H9 (cell line): ENCODE data around the gene MMD2. TPM values are rescaled to one million over a fixed set of nuclear protein-coding genes. Genes with fewer than 3 reads are reported as not detected.

Experiments
- DNase-seq: peaks from one replicate; pipeline ENCODE4 v3.0.0-alpha.2; 2017
- H2AFZ ChIP-seq: one replicate; pipeline ENCODE4 v1.6.1; 2013; ENCODE audit warnings: mild to moderate bottlenecking, low read length, control low read depth, moderate library complexity
- H2AK5ac ChIP-seq: 2 replicates; pipeline ENCODE4 v1.6.1; 2013; ENCODE audit warnings: low read length, control low read depth, mixed read lengths; ENCODE audit not compliant: insufficient read length
- H2BK120ac ChIP-seq: one replicate; pipeline ENCODE4 v1.6.1; 2013; ENCODE audit warnings: low read depth, mild to moderate bottlenecking, low read length, control low read depth, inconsistent platforms; ENCODE audit not compliant: poor library complexity, severe bottlenecking
- H2BK12ac ChIP-seq: 2 replicates; pipeline ENCODE4 v1.6.1; 2013; ENCODE audit warnings: low read length, control low read depth, mixed read lengths, low read depth; ENCODE audit not compliant: insufficient read length
- H2BK15ac ChIP-seq: 2 replicates; pipeline ENCODE4 v1.6.1; 2013; ENCODE audit warnings: low read depth, low read length, control low read depth
- H2BK20ac ChIP-seq: one replicate; pipeline ENCODE4 v1.6.1; 2013; ENCODE audit warnings: low read depth, mild to moderate bottlenecking, low read length, control low read depth, inconsistent platforms; ENCODE audit not compliant: poor library complexity, severe bottlenecking
- H2BK5ac ChIP-seq: 2 replicates; pipeline ENCODE4 v1.6.1; 2013; ENCODE audit warnings: low read length, control low read depth, mixed read lengths; ENCODE audit not compliant: insufficient read length
- H3K14ac ChIP-seq: 2 replicates; pipeline ENCODE4 v1.6.1; 2013; ENCODE audit warnings: low read length, control low read depth; ENCODE audit not compliant: insufficient read depth
- H3K18ac ChIP-seq: 2 replicates; pipeline ENCODE4 v1.6.1; 2013; ENCODE audit warnings: low read depth, mild to moderate bottlenecking, mixed read lengths, low read length, control low read depth; ENCODE audit not compliant: insufficient read length
- H3K23ac ChIP-seq: 2 replicates; pipeline ENCODE4 v1.6.1; 2013; ENCODE audit warnings: low read length, control low read depth, mixed read lengths, low read depth; ENCODE audit not compliant: insufficient read length
- H3K23me2 ChIP-seq: 2 replicates; pipeline ENCODE4 v1.6.1; 2013; ENCODE audit warnings: low read depth, mild to moderate bottlenecking, mixed read lengths, low read length, control low read depth; ENCODE audit not compliant: insufficient read length, poor library complexity, severe bottlenecking
- H3K27ac ChIP-seq: 2 replicates; pipeline ENCODE4 v1.5.1; 2013; ENCODE audit warnings: low read length, control low read depth, mixed read lengths, low read depth; ENCODE audit not compliant: insufficient read length
- H3K27me3 ChIP-seq: 2 replicates; pipeline ENCODE4 v1.6.1; 2013; ENCODE audit warnings: low read length, control low read depth, inconsistent platforms; ENCODE audit not compliant: insufficient read depth
- H3K4ac ChIP-seq: 2 replicates; pipeline ENCODE4 v1.6.1; 2013; ENCODE audit warnings: low read depth, mild to moderate bottlenecking, control low read depth, inconsistent platforms, low read length, moderate library complexity
- H3K4me1 ChIP-seq: 2 replicates; pipeline ENCODE4 v1.6.1; 2013; ENCODE audit warnings: low read length, control low read depth, inconsistent platforms; ENCODE audit not compliant: insufficient read depth
- H3K4me2 ChIP-seq: 2 replicates; pipeline ENCODE4 v1.6.1; 2013; ENCODE audit warnings: low read length, control low read depth, mixed read lengths; ENCODE audit not compliant: insufficient read length, insufficient read depth
- H3K56ac ChIP-seq: 2 replicates; pipeline ENCODE4 v1.6.1; 2013; ENCODE audit warnings: low read depth, mild to moderate bottlenecking, mixed read lengths, low read length, control low read depth; ENCODE audit not compliant: insufficient read length
- H3K79me1 ChIP-seq: 2 replicates; pipeline ENCODE4 v1.6.1; 2013; ENCODE audit warnings: low read depth, mild to moderate bottlenecking, moderate library complexity, low read length, control low read depth, inconsistent platforms; ENCODE audit not compliant: insufficient read depth, poor library complexity, severe bottlenecking
- H3K79me2 ChIP-seq: 2 replicates; pipeline ENCODE4 v1.6.1; 2013; ENCODE audit warnings: low read length, control low read depth, inconsistent platforms; ENCODE audit not compliant: insufficient read depth
- H3K9ac ChIP-seq: 2 replicates; pipeline ENCODE4 v1.6.1; 2013; ENCODE audit warnings: low read length, control low read depth, mixed read lengths; ENCODE audit not compliant: insufficient read length; ENCODE audit errors: extremely low read depth
- H3K9me3 ChIP-seq: one replicate; pipeline ENCODE4 v1.6.1; 2013; ENCODE audit warnings: low read depth, low read length, inconsistent platforms; ENCODE audit not compliant: control insufficient read depth
- H3T11ph ChIP-seq: one replicate; pipeline ENCODE4 v1.6.1; 2013; ENCODE audit warnings: mild to moderate bottlenecking, low read length, control low read depth, inconsistent platforms
- H4K20me1 ChIP-seq: one replicate; pipeline ENCODE4 v1.6.1; 2013; ENCODE audit not compliant: control insufficient read depth, insufficient read length, insufficient read depth
- H4K5ac ChIP-seq: 2 replicates; pipeline ENCODE4 v1.6.1; 2013; ENCODE audit warnings: low read depth, mild to moderate bottlenecking, mixed read lengths, low read length, control low read depth; ENCODE audit not compliant: insufficient read length
- H4K8ac ChIP-seq: replicated peaks from 2 replicates; pipeline ENCODE4 v1.6.1; 2013; ENCODE audit warnings: low read length, control low read depth, mixed read lengths, low read depth; ENCODE audit not compliant: insufficient read length
- H4K91ac ChIP-seq: 2 replicates; pipeline ENCODE4 v1.6.1; 2013; ENCODE audit warnings: low read depth, mild to moderate bottlenecking, moderate library complexity, mixed read lengths, low read length, control low read depth; ENCODE audit not compliant: insufficient read length
- H3K27ac Mint-ChIP-seq, 3 experiments: 2 replicates in 2 of 3; 3 replicates in 1 of 3; pipeline ENCODE4 v1.8.0; 2020 to 2021; ENCODE audit warnings: mixed read lengths in 3 of 3, mild to moderate bottlenecking in 1 of 3, moderate library complexity in 1 of 3
- H3K27me3 Mint-ChIP-seq: 2 replicates; pipeline ENCODE4 v1.8.0; 2021; ENCODE audit warnings: low read depth, mild to moderate bottlenecking, moderate library complexity, mixed read lengths
- H3K36me3 Mint-ChIP-seq, 3 experiments: 2 replicates in 2 of 3; 3 replicates in 1 of 3; pipeline ENCODE4 v1.8.0; 2020 to 2021; ENCODE audit warnings: low read depth in 3 of 3, mixed read lengths in 3 of 3; ENCODE audit not compliant: insufficient read depth in 1 of 3
- H3K4me1 Mint-ChIP-seq, 2 experiments: 2 replicates each; pipeline ENCODE4 v1.8.0; 2020; ENCODE audit warnings: mixed read lengths in 2 of 2
- H3K4me3 Mint-ChIP-seq, 2 experiments: 2 replicates in 1 of 2; 3 replicates in 1 of 2; pipeline ENCODE4 v1.8.0; 2020 to 2021; ENCODE audit warnings: mild to moderate bottlenecking in 2 of 2, mixed read lengths in 2 of 2, moderate library complexity in 1 of 2
- H3K9me3 Mint-ChIP-seq, 2 experiments: 2 replicates in 1 of 2; 3 replicates in 1 of 2; pipeline ENCODE4 v1.8.0; 2020; ENCODE audit warnings: mild to moderate bottlenecking in 2 of 2, mixed read lengths in 2 of 2, moderate library complexity in 1 of 2
- WGBS: extraction: QIAGEN DNeasy Blood & Tissue Kit; methylation state at CpG from one replicate; pipeline ENCODE4 v1.1.7; 2013; ENCODE audit warnings: missing lambda C conversion rate, low lambda C conversion rate, mixed read lengths; ENCODE audit not compliant: insufficient read length; ENCODE audit errors: extremely low coverage; 5-methylcytosine and 5-hydroxymethylcytosine counted together
- total RNA-seq: library from RNA; stranded (reverse); gene quantifications from 2 replicates; pipeline ENCODE4 v1.2.1, GENCODE V29; 2021
- TF ChIP-seq, protein P1 (sequence below): fragments of 200-600 bp; sonication (generic); conservative IDR thresholded peaks from 3 replicates; pipeline ENCODE4 v1.8.0; 2021; ENCODE audit warnings: antibody characterized with exemption, mild to moderate bottlenecking

Gene MMD2
- total RNA-seq, 1 experiment from 2014 or later, result 0.20 TPM

DNA sequence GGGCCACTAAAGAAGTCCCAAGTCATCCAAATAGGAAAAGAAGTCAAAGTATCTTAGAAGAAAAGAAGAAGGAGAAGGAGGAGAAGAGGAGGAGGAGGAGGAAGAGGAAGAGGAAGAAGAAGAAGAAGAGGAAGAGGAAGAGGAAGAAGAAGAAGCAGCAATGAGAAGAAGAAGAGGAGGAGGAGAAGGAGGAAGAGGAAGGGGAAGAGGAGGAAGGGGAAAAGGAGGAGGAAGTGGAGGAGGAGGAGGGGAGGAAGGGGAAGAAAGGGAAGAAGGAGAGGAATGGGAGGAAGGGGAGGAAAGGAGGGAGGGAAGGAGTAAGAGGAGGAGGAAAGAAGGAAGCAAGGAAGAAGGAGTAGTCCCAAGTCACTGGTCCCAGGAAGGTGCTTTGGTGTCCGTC is 53.8 kb downstream of the MMD2 start:
- no peaks in the 10 kb centered on the region for H3K79me1 ChIP-seq
- no peak for DNase-seq
- Mint-ChIP-seq H3K9me3 (peaks cover 5 to 12% of the 10 kb centered on the region in 2 experiments; a peak in 4 of 5 replicates), H3K4me1 (no peaks in the 10 kb centered on the region), H3K27ac (no peak overlapping the region), H3K36me3 (no peaks in the 10 kb centered on the region; a peak in 1 of 7 replicates), H3K4me3 (no peak overlapping the region), H3K27me3 (peaks cover 31% of the 10 kb centered on the region)
- WGBS, result no CpG with 5 or more reads among the region's 1 CpG
- no peak overlapping the region for H3K14ac ChIP-seq
- H3K27ac ChIP-seq, result no peak overlapping the region
- H2BK12ac ChIP-seq, result no peak overlapping the region
- H3K4ac ChIP-seq, result no peak overlapping the region
- TF ChIP-seq, protein P1, sequence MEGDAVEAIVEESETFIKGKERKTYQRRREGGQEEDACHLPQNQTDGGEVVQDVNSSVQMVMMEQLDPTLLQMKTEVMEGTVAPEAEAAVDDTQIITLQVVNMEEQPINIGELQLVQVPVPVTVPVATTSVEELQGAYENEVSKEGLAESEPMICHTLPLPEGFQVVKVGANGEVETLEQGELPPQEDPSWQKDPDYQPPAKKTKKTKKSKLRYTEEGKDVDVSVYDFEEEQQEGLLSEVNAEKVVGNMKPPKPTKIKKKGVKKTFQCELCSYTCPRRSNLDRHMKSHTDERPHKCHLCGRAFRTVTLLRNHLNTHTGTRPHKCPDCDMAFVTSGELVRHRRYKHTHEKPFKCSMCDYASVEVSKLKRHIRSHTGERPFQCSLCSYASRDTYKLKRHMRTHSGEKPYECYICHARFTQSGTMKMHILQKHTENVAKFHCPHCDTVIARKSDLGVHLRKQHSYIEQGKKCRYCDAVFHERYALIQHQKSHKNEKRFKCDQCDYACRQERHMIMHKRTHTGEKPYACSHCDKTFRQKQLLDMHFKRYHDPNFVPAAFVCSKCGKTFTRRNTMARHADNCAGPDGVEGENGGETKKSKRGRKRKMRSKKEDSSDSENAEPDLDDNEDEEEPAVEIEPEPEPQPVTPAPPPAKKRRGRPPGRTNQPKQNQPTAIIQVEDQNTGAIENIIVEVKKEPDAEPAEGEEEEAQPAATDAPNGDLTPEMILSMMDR, result no peak
- no peak overlapping the region for H3K23ac ChIP-seq
- H3K9ac ChIP-seq, result no peak overlapping the region
- no peak overlapping the region for H3K4me2 ChIP-seq
- no peaks in the 10 kb centered on the region for H3K23me2 ChIP-seq
- no peaks in the 10 kb centered on the region for H3K9me3 ChIP-seq
- H2BK5ac ChIP-seq, result no peak overlapping the region
- H3K27me3 ChIP-seq, result no peaks in the 10 kb centered on the region
- no peak overlapping the region for H4K5ac ChIP-seq
- H2BK120ac ChIP-seq, result no peak overlapping the region
- no peak overlapping the region for H2BK15ac ChIP-seq
- no peaks in the 10 kb centered on the region for H3K4me1 ChIP-seq
- no peak overlapping the region for H2BK20ac ChIP-seq
- H3K79me2 ChIP-seq, result no peaks in the 10 kb centered on the region
- H4K91ac ChIP-seq, result no peak overlapping the region
- no peak overlapping the region for H2AFZ ChIP-seq
- H3K56ac ChIP-seq, result no peak overlapping the region
- H4K8ac ChIP-seq, result no peak overlapping the region
- no peak overlapping the region for H2AK5ac ChIP-seq
- H3K18ac ChIP-seq, result no peak overlapping the region
- no peaks in the 10 kb centered on the region for H4K20me1 ChIP-seq
- H3T11ph ChIP-seq, result no peak overlapping the region
